GM13977 (cell line): Measurements from ENCODE around the gene INPP5K.

ENCODE experiments used
- DNase-seq: peaks from one replicate; pipeline ENCODE4 v3.0.0; 2012; ENCODE audit warnings: low spot score
- in situ Hi-C: fragments of 300-500 bp; cut with MboI; formaldehyde crosslinking; loops from one replicate; pipeline ENCODE4 v1.12.0; 2022; ENCODE audit warnings: low sequenced_read_pairs, low pct_unique_long_range_greater_than_20kb, mixed read lengths, inconsistent platforms; ENCODE audit not compliant: unreplicated experiment
- TF ChIP-seq, protein P1 (sequence below): IDR thresholded peaks from 2 replicates; pipeline ENCODE4 v1.5.1; 2012; ENCODE audit warnings: mild to moderate bottlenecking, control low read depth; ENCODE audit not compliant: insufficient read depth; ENCODE audit errors: extremely low read depth, missing control alignments

Gene INPP5K

GRCh38 chr17:1560858-1561355 lies 44.5 kb upstream of the INPP5K start:
- in situ Hi-C loops: no loop called here

DNA sequence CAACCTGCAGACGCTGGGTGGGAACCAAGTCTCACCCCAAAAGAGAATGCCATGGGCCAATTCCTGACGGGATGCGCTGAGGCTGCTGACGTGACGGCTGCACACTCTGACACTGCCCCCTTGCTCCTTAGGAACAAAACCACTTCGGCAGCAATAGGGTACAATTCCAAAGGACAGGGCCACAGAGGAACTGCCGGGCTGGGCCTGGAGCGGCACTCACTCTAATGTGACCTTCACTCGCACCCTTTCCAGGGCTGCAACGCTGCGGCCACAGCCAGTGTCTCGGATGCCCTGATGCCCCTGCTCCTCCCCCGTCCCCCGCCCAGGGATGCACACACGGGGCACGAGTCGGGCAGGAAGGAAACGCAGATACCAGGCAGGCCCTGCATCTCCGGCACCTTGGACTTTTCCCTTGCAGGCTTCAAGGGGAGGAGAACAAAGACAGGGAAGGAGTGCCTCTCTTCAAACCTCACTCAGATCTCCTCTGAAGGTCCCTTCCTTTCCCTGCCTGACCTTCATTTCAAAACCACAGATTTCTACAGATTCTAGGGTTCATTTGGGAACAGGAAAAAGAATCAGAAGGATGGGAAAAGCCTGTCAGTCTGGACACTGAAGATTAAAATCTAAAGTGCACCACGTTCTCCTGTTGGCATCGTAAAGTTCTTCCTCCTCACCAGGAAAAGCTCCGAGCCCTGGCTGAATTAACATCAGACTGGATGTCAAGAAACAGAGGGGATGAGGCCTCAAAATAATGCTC lies 43.9 kb upstream of the INPP5K start:
- no peak for DNase-seq
- in situ Hi-C loops: no loop called here
- TF ChIP-seq, protein P1, sequence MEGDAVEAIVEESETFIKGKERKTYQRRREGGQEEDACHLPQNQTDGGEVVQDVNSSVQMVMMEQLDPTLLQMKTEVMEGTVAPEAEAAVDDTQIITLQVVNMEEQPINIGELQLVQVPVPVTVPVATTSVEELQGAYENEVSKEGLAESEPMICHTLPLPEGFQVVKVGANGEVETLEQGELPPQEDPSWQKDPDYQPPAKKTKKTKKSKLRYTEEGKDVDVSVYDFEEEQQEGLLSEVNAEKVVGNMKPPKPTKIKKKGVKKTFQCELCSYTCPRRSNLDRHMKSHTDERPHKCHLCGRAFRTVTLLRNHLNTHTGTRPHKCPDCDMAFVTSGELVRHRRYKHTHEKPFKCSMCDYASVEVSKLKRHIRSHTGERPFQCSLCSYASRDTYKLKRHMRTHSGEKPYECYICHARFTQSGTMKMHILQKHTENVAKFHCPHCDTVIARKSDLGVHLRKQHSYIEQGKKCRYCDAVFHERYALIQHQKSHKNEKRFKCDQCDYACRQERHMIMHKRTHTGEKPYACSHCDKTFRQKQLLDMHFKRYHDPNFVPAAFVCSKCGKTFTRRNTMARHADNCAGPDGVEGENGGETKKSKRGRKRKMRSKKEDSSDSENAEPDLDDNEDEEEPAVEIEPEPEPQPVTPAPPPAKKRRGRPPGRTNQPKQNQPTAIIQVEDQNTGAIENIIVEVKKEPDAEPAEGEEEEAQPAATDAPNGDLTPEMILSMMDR: no peak

More at GRCh38 chr17:1560858-1561355, 44.5 kb upstream of the INPP5K start:
- TF ChIP-seq, protein P1: no peak
- no peak for DNase-seq

DNA sequence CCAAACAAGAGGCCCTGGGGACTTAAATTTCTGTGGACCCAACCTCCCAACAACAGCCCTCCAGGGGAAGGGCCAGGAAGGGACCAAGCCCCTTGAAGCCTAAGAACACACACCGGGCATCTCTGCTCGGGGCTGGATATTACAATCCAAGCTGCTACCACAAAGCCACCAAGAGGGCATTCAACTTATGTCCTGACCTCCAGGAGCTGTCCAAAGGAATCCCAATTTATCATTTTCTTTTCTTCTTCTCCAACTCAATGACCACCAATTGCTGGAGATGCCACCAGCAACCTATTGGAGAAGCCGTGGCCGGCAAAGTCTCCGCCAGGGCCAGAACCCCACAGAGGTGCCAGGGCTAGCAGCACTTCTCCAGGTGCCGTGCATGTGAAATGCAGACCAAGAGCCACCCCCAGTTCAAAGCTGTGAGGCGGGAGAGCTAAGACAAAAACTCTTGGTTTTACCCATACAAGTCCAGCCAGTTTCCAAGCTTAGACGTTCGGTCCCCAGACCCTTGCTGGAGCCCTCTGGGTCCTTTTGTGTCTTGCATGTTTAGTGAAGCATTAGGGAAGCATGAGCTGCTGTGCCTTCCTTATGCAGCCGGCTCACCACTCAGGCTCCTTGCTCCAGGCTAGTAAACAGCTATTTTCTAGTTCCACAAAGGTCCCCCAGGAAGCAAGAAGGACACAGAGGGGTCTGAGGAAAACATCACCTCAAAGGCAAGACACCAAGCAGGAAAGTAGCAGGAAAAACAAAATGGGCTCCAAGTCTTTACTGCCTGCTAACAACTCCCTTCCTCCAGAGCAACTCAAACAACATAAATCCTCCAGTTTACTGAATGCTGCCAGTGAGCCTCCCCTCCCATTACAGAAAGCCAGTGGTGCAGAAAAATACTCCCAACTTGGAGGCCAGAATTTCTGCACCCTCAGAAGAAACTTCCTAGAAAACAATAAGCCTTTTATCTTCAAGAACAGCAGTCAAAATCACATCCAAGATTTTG lies 42.9 kb upstream of the INPP5K start:
- TF ChIP-seq, protein P1: no peak
- in situ Hi-C loops: no loop called here
- DNase-seq: no peak

GRCh38 chr17:1558401-1558800 lies 42.0 kb upstream of the INPP5K start:
- in situ Hi-C loops: no loop called here
- DNase-seq: no peak
- TF ChIP-seq, protein P1: no peak

DNA sequence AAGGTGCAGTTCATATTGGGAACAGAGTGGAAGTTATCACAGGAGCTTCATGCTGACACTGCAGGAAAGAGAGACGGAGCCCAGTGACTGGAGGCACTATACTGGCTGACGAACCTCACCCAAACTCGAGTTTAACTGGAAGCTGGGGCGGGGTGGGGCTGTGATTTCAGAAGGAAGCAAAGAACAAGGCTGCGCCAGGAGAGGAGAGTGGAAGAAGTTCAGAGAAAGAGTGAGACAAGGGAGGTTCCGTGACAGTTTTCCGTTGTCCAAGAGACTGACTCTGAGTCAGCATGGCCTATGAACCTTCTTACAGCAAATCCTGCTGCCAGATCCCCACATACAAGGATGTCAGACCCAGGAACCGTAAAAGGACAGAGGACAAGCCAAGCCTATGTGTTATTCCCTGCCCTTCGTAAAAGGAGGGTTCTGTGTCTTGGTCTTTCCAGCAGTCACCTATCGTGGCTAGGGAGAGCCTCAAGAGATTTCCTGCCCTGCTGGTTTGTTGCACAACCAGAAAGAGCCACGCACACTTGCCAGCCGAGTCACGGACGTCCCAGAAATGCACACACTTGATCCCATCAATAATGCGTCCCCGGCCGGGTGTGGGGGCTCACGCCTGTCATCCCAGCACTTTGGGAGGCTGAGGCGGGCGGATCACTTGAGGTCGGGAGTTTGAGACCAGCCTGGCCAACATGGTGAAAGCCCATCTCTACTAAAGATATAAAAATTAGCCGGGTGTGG lies 41.1 kb upstream of the INPP5K start:
- in situ Hi-C loops: no loop called here
- TF ChIP-seq, protein P1: no peak
- DNase-seq: no peak

DNA sequence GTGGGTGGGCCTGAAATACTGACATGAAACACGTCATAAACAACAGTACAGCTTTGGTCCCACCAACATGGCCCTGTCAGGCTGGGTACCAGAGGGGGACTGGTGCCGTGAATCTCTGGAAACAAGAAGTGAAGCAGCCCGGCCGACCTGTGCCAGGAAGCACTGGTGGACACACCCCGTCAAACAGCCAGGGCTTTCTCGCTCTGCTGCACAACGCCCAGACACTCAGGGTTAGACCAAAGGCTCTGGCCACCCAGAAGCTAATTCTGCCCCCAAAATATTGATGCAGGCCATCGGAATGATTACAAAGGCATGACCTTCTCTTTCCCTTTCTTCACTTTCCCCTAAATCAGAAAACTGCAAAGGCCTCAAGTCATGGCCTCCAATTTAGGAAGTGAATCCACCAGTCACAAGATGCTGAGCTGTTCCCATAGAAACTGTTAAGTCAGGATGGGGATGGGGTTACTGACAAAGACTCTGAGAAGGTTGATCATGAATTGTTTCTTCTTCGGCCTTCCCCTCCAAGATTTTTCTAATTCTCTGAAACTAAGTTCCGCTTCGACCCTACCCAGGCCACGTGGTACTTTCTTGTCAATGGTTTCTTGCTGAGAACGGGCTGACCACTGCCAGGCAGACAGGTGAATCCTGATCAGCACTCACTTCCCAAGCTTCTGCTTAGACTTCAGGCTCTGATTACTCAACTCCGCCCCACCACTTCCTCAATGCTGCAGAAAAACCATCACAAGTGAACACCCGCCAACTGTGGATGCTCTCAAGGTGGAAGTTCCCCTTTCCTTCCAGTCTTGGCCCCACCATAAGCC lies 39.4 kb upstream of the INPP5K start:
- peak; percentile 49 for DNase-seq

More for the DNA sequence above, 39.4 kb upstream of the INPP5K start:
- in situ Hi-C loops: no loop called here
- TF ChIP-seq, protein P1: no peak
